CD4-positive, alpha-beta memory T cell (primary cell): ENCODE measurements around the gene ATP6V0E1. TPM values are rescaled to one million over a fixed set of nuclear protein-coding genes. Genes with fewer than 3 reads are reported as not detected.
A peak's percentile ranks its signal among the peaks of the same experiment; 100 is the strongest.

Source experiments
- CTCF ChIA-PET: fragments of 350-600 bp; sonication (Branson Sonifier 250); formaldehyde crosslinking; loops from one replicate; lab custom pipeline; 2021; ENCODE audit warnings: inconsistent platforms; ENCODE audit not compliant: partially characterized antibody; lab: Charles Lee
- POLR2A ChIA-PET: fragments of 350-600 bp; sonication (Branson Sonifier 250); formaldehyde crosslinking; loops from one replicate; lab custom pipeline; 2021; ENCODE audit not compliant: partially characterized antibody; lab: Charles Lee
- DNase-seq, 5 donors: peaks; one replicate each; pipeline versions ENCODE4 v3.0.0 to v3.0.0-alpha.2; 2020 to 2022; ENCODE audit warnings: mixed read lengths in 1 of 5
- H3K27ac ChIP-seq: one replicate; pipeline ENCODE4 v1.7.0; 2013; ENCODE audit warnings: low read depth, low read length
- H3K27me3 ChIP-seq: 2 replicates; pipeline ENCODE4 v1.7.0; 2013; ENCODE audit warnings: mild to moderate bottlenecking, low read length, moderate library complexity; ENCODE audit not compliant: insufficient read depth
- H3K36me3 ChIP-seq: 2 replicates; pipeline ENCODE4 v1.7.0; 2013; ENCODE audit warnings: mild to moderate bottlenecking, low read length, moderate library complexity; ENCODE audit not compliant: insufficient read depth
- H3K4me1 ChIP-seq: 2 replicates; pipeline ENCODE4 v1.7.0; 2013; ENCODE audit warnings: mild to moderate bottlenecking, low read length, moderate library complexity; ENCODE audit not compliant: insufficient read depth
- H3K4me3 ChIP-seq, 2 donors: one replicate each; pipeline ENCODE4 v1.7.0; 2013; ENCODE audit warnings: low read length in 2 of 2, mild to moderate bottlenecking in 1 of 2
- H3K9me3 ChIP-seq, 2 donors: one replicate each; pipeline ENCODE4 v1.7.0; 2013; ENCODE audit warnings: low read length in 2 of 2, control low read depth in 1 of 2; ENCODE audit not compliant: control insufficient read depth in 1 of 2
- H3K27ac Mint-ChIP-seq, 7 donors: one replicate each; pipeline ENCODE4 v1.8.0; 2020 to 2021; ENCODE audit warnings: mixed read lengths in 7 of 7, mild to moderate bottlenecking in 6 of 7, inconsistent platforms in 3 of 7, moderate library complexity in 3 of 7
- H3K27me3 Mint-ChIP-seq, 2 donors: one replicate each; pipeline ENCODE4 v1.8.0; 2020 to 2021; ENCODE audit warnings: mixed read lengths in 2 of 2
- H3K36me3 Mint-ChIP-seq, 2 donors: one replicate each; pipeline ENCODE4 v1.8.0; 2020 to 2021; ENCODE audit warnings: mixed read lengths in 2 of 2, inconsistent platforms in 1 of 2, mild to moderate bottlenecking in 1 of 2
- H3K4me1 Mint-ChIP-seq, 4 donors: one replicate each; pipeline ENCODE4 v1.8.0; 2020 to 2021; ENCODE audit warnings: mixed read lengths in 4 of 4, mild to moderate bottlenecking in 1 of 4
- H3K4me3 Mint-ChIP-seq, 8 donors: one replicate each; pipeline ENCODE4 v1.8.0; 2020 to 2021; ENCODE audit warnings: mixed read lengths in 8 of 8, mild to moderate bottlenecking in 7 of 8, moderate library complexity in 6 of 8, inconsistent platforms in 3 of 8
- H3K9me3 Mint-ChIP-seq, 8 donors: one replicate each; pipeline ENCODE4 v1.8.0; 2020 to 2021; ENCODE audit warnings: mixed read lengths in 8 of 8, mild to moderate bottlenecking in 5 of 8, inconsistent platforms in 3 of 8, moderate library complexity in 1 of 8
- intact Hi-C: fragments of 100-400 bp; cut with micrococcal nuclease; formaldehyde crosslinking; loops from one replicate; pipeline ENCODE4 v1.15.1; 2023
- polyA plus RNA-seq, 2 donors: library from polyadenylated mRNA; unstranded; fragments of 300-500 nt; fragmentation: Illumina TruSeq; gene quantifications; one replicate each; pipeline ENCODE4 v1.2.3, GENCODE V29; 2021
- total RNA-seq, 2 experiments: library from RNA; stranded (reverse); gene quantifications; one replicate each; pipeline ENCODE4 v1.2.3, GENCODE V29; 2021

Gene ATP6V0E1
- total and polyA plus RNA-seq, 4 experiments from 2014 or later: 158 to 559 (median 304) TPM

- H3K4me3 Mint-ChIP-seq: peak overlapping the region in 1 of 8 donors; percentile 17
- H3K4me1 Mint-ChIP-seq: peaks cover 16 to 50% (median 34%) of the 10 kb centered on the region in 4 donors
Measured at GRCh38 chr5:172981931-172982330, 1.6 kb upstream of the ATP6V0E1 start.

GRCh38 chr5:172984244-172984953 lies 828 bp downstream of the ATP6V0E1 start:
- Mint-ChIP-seq H3K4me3 (peak overlapping the region; percentile 92 to 99 (median 98)), H3K9me3 (peaks cover 0 to 2% (median 0%) of the 10 kb centered on the region in 8 donors), H3K27me3 (no peaks in the 10 kb centered on the region), H3K36me3 (peaks cover 6 to 35% of the 10 kb centered on the region in 2 donors), H3K4me1 (peaks cover 23 to 69% (median 46%) of the 10 kb centered on the region in 4 donors), H3K27ac (peak overlapping the region; percentile 95 to 99 (median 99))
- Histone ChIP-seq H3K27me3 (no peaks in the 10 kb centered on the region), H3K36me3 (peaks cover 10% of the 10 kb centered on the region), H3K4me3 (peak overlapping the region; percentile 78 to 96), H3K4me1 (peaks cover 55% of the 10 kb centered on the region), H3K27ac (peak overlapping the region; percentile 94), H3K9me3 (no peaks in the 10 kb centered on the region)
- CTCF ChIA-PET: interaction anchor here (0.6 to 2.8 kb wide), 17 partner anchors 10 to 168 kb away, joined by 3 to 23 read pairs (median 8); partner anchors contain the start of genes BNIP1 and RPL26L1
- DNase-seq: peak; percentile 75 to 91 (median 81)
- intact Hi-C loops: loop anchor here (1.0 to 2.0 kb wide), 2 partner anchors 50 to 160 kb away; partner anchors contain the start of gene BNIP1
- POLR2A ChIA-PET: interaction anchor here (0.6 to 3.9 kb wide), 22 partner anchors 10 to 933 kb away, joined by 3 to 74 read pairs (median 5); partner anchors contain the start of genes BNIP1, DUSP1 and RPL26L1

More at GRCh38 chr5:172981931-172982330, 1.6 kb upstream of the ATP6V0E1 start:
- Histone ChIP-seq H3K27me3 (no peaks in the 10 kb centered on the region), H3K36me3 (peaks cover 4% of the 10 kb centered on the region), H3K9me3 (no peaks in the 10 kb centered on the region), H3K4me1 (peaks cover 34% of the 10 kb centered on the region), H3K27ac (peak overlapping the region; percentile 94), H3K4me3 (no peak overlapping the region)
- peaks cover 3 to 14% of the 10 kb centered on the region in 2 donors for H3K36me3 Mint-ChIP-seq
- H3K27ac Mint-ChIP-seq: peak overlapping the region in 4 of 7 donors; percentile 19 to 41 (median 31)
- H3K27me3 Mint-ChIP-seq: no peaks in the 10 kb centered on the region
- CTCF ChIA-PET: interaction anchor here (0.6 to 1.8 kb wide), 5 partner anchors 22 to 268 kb away, joined by 3 to 7 read pairs (median 3); partner anchors contain the start of genes BNIP1 and RPL26L1
- no peak for DNase-seq
- H3K9me3 Mint-ChIP-seq: peaks cover 0 to 2% (median 0%) of the 10 kb centered on the region in 8 donors
- intact Hi-C loops: no loop called here
- POLR2A ChIA-PET: interaction anchor here (1.0 to 3.9 kb wide), 3 partner anchors 53 to 81 kb away, joined by 5 to 74 read pairs (median 5); no protein-coding TSS in a partner anchor

- peak overlapping the region; percentile 28 for H3K27ac ChIP-seq
- Mint-ChIP-seq H3K4me3 (peak overlapping the region; percentile 65 to 97 (median 79)), H3K4me1 (peaks cover 24 to 70% (median 47%) of the 10 kb centered on the region in 4 donors), H3K36me3 (peaks cover 6 to 36% of the 10 kb centered on the region in 2 donors), H3K27ac (peak overlapping the region; percentile 31 to 97 (median 88)), H3K27me3 (no peaks in the 10 kb centered on the region), H3K9me3 (peaks cover 0 to 2% (median 0%) of the 10 kb centered on the region in 8 donors)
- H3K36me3 ChIP-seq: peaks cover 10% of the 10 kb centered on the region
- H3K9me3 ChIP-seq: no peaks in the 10 kb centered on the region
- no peaks in the 10 kb centered on the region for H3K27me3 ChIP-seq
- H3K4me1 ChIP-seq: peaks cover 55% of the 10 kb centered on the region
- CTCF ChIA-PET: interaction anchor here (1.2 to 1.3 kb wide), 2 partner anchors 17 to 630 kb away, joined by 3 read pairs; no protein-coding TSS in a partner anchor
- intact Hi-C loops: loop anchor here (2.0 kb wide), 1 partner anchor 49 kb away; no protein-coding TSS in a partner anchor
- H3K4me3 ChIP-seq: no peak overlapping the region
- no peak for DNase-seq
- POLR2A ChIA-PET: interaction anchor here (1.1 to 1.8 kb wide), 2 partner anchors 26 to 71 kb away, joined by 3 to 5 read pairs; partner anchors contain the start of gene RPL26L1
Measured at GRCh38 chr5:172985596-172985995, 2.0 kb downstream of the ATP6V0E1 start.

GRCh38 chr5:172988276-172988675 lies 4.7 kb downstream of the ATP6V0E1 start:
- no peak overlapping the region for H3K4me3 Mint-ChIP-seq
- ChIA-PET CTCF (interaction anchor here (1.8 kb wide), 1 partner anchor 156 kb away, joined by 6 read pairs; the partner anchor contains the start of gene BNIP1), POLR2A (no interaction called here)
- no peak overlapping the region for H3K27ac ChIP-seq
- no peaks in the 10 kb centered on the region for H3K27me3 ChIP-seq
- no peaks in the 10 kb centered on the region for H3K27me3 Mint-ChIP-seq
- H3K9me3 Mint-ChIP-seq: peaks cover 0 to 2% (median 0%) of the 10 kb centered on the region in 8 donors
- no peak overlapping the region for H3K27ac Mint-ChIP-seq
- peaks cover 36 to 76% (median 57%) of the 10 kb centered on the region in 4 donors for H3K4me1 Mint-ChIP-seq
- peaks cover 47% of the 10 kb centered on the region for H3K4me1 ChIP-seq
- H3K4me3 ChIP-seq: no peak overlapping the region
- no peak for DNase-seq
- H3K36me3 ChIP-seq: peaks cover 10% of the 10 kb centered on the region
- intact Hi-C loops: no loop called here
- peaks cover 22 to 56% of the 10 kb centered on the region in 2 donors for H3K36me3 Mint-ChIP-seq
- H3K9me3 ChIP-seq: no peaks in the 10 kb centered on the region

GRCh38 chr5:172990776-172991175 lies 7.2 kb downstream of the ATP6V0E1 start:
- Mint-ChIP-seq H3K27me3 (no peaks in the 10 kb centered on the region), H3K27ac (peak overlapping the region in 3 of 7 donors; percentile 17 to 62 (median 51)), H3K36me3 (peaks cover 33 to 66% of the 10 kb centered on the region in 2 donors), H3K9me3 (no peaks in the 10 kb centered on the region), H3K4me1 (peaks cover 35 to 68% (median 48%) of the 10 kb centered on the region in 4 donors), H3K4me3 (peak overlapping the region in 1 of 8 donors; percentile 30)
- Histone ChIP-seq H3K27me3 (no peaks in the 10 kb centered on the region), H3K9me3 (no peaks in the 10 kb centered on the region), H3K4me1 (peaks cover 40% of the 10 kb centered on the region), H3K27ac (no peak overlapping the region), H3K4me3 (no peak overlapping the region), H3K36me3 (peaks cover 14% of the 10 kb centered on the region)
- ChIA-PET POLR2A (interaction anchor here (0.9 to 1.3 kb wide), 2 partner anchors 11 to 66 kb away, joined by 3 read pairs; no protein-coding TSS in a partner anchor), CTCF (interaction anchor here (1.6 kb wide), 1 partner anchor 154 kb away, joined by 3 read pairs; no protein-coding TSS in a partner anchor)
- intact Hi-C loops: no loop called here
- no peak for DNase-seq

GRCh38 chr5:172994405-172994804 lies 10.8 kb downstream of the ATP6V0E1 start:
- no peaks in the 10 kb centered on the region for H3K9me3 ChIP-seq
- H3K27me3 Mint-ChIP-seq: no peaks in the 10 kb centered on the region
- H3K4me3 ChIP-seq: no peak overlapping the region
- H3K36me3 Mint-ChIP-seq: peaks cover 34 to 55% of the 10 kb centered on the region in 2 donors
- H3K27ac Mint-ChIP-seq: peak overlapping the region in 2 of 7 donors; percentile 83 to 92
- no peaks in the 10 kb centered on the region for H3K27me3 ChIP-seq
- H3K36me3 ChIP-seq: peaks cover 13% of the 10 kb centered on the region
- no peak overlapping the region for H3K4me3 Mint-ChIP-seq
- peaks cover 26 to 49% (median 35%) of the 10 kb centered on the region in 4 donors for H3K4me1 Mint-ChIP-seq
- DNase-seq: no peak
- intact Hi-C loops: no loop called here
- H3K27ac ChIP-seq: no peak overlapping the region
- ChIA-PET POLR2A (interaction anchor here (4.0 kb wide), 1 partner anchor 10 kb away, joined by 17 read pairs; the partner anchor contains the start of gene ATP6V0E1), CTCF (interaction anchor here (1.1 kb wide), 1 partner anchor 10 kb away, joined by 4 read pairs; the partner anchor contains the start of gene ATP6V0E1)
- peaks cover 27% of the 10 kb centered on the region for H3K4me1 ChIP-seq
- H3K9me3 Mint-ChIP-seq: no peaks in the 10 kb centered on the region
